GM21390 (cell line): ENCODE measurements around the gene ELAVL2.

ENCODE experiments used
- ATAC-seq: cut with Tn5 transposase; IDR thresholded peaks from one replicate; pipeline ENCODE4 v1.9.1; 2021; ENCODE audit not compliant: unreplicated experiment

ELAVL2 gene

GRCh38 chr9:23665051-23665450, 161.0 kb downstream of the ELAVL2 start:
- ATAC-seq: no peak

- ATAC-seq: no peak
These were observed 162.1 kb downstream of the ELAVL2 start for GRCh38 chr9:23663946-23664345.

GRCh38 chr9:23663536-23663935, 162.5 kb downstream of the ELAVL2 start:
- ATAC-seq: no peak

- no peak for ATAC-seq
These were observed 162.9 kb downstream of the ELAVL2 start for GRCh38 chr9:23663125-23663524.

- no peak for ATAC-seq
These were observed 163.7 kb downstream of the ELAVL2 start for GRCh38 chr9:23662320-23662719.

- ATAC-seq: no peak
These were observed 166.6 kb downstream of the ELAVL2 start for GRCh38 chr9:23659346-23660006.

GRCh38 chr9:23658376-23659258, 167.4 kb downstream of the ELAVL2 start:
- ATAC-seq: no peak

- ATAC-seq: no peak
These were observed 175.0 kb downstream of the ELAVL2 start for GRCh38 chr9:23651051-23651450.

GRCh38 chr9:23648651-23649050, 177.4 kb downstream of the ELAVL2 start:
- ATAC-seq: no peak

- no peak for ATAC-seq
These were observed 181.1 kb downstream of the ELAVL2 start for GRCh38 chr9:23644896-23645295.

- ATAC-seq: no peak
These were observed 181.7 kb downstream of the ELAVL2 start for GRCh38 chr9:23644326-23644725.

GRCh38 chr9:23643656-23644258, 182.3 kb downstream of the ELAVL2 start:
- ATAC-seq: no peak
